ENCODE data around the gene ATP13A1. TPM values are rescaled to one million over a fixed set of nuclear protein-coding genes. Genes with fewer than 3 reads are reported as not detected.

ATP13A1 gene
- total RNA-seq, 2 experiments from 2014 or later, result 58.3 to 122 TPM

- peaks cover 41% of the 10 kb centered on the region for H3K79me2 ChIP-seq (ENCODE audit: insufficient read depth, low read depth, low read length)
- H4K20me1 ChIP-seq (ENCODE audit: insufficient read depth, low read length), result no peaks in the 10 kb centered on the region
- DNase-seq (ENCODE audit: low spot score), result no peak
- intact Hi-C loops (cut with micrococcal nuclease; ENCODE audit: unreplicated experiment), result no loop called here
- H3K27ac ChIP-seq (ENCODE audit: low read depth, low read length, poor library complexity, severe bottlenecking), result no peak overlapping the region
- no peak for TF ChIP-seq EZH2phosphoT487 (IDR thresholded peaks at IDR 0.05; ENCODE audit: borderline replicate concordance, low read depth, low read length)
- TF ChIP-seq CTCF (conservative IDR thresholded peaks at IDR 0.05; ENCODE audit: low read length), result no peak
- peaks cover 54% of the 10 kb centered on the region for H3K9me3 ChIP-seq (ENCODE audit: low read length)
- peaks cover 99% of the 10 kb centered on the region for H3K36me3 ChIP-seq (ENCODE audit: insufficient read depth, low read length)
- TSS peak; percentile 36 for BruUV-seq (replicated peaks)
- CTCF ChIA-PET (ENCODE audit: unreplicated experiment), result no interaction called here
- no peaks in the 10 kb centered on the region for H3K4me1 ChIP-seq (ENCODE audit: insufficient read depth, low read length, poor library complexity, severe bottlenecking)
- H3K9me2 ChIP-seq (ENCODE audit: insufficient read depth, low read length), result no peaks in the 10 kb centered on the region
- H3K4me2 ChIP-seq (ENCODE audit: low read length), result no peak overlapping the region
- H2AFZ ChIP-seq (ENCODE audit: low read length), result no peak overlapping the region
- POLR2A ChIA-PET, result interaction anchor here (0.6 kb wide), 1 partner anchor 16 kb away, joined by 4 read pairs; no protein-coding TSS in a partner anchor
- H3K4me3 ChIP-seq (ENCODE audit: low read depth, low read length, poor library complexity, severe bottlenecking), result no peak overlapping the region
These were observed 15.9 kb upstream of the ATP13A1 start for GRCh38 chr19:19679176-19680073.

DNA sequence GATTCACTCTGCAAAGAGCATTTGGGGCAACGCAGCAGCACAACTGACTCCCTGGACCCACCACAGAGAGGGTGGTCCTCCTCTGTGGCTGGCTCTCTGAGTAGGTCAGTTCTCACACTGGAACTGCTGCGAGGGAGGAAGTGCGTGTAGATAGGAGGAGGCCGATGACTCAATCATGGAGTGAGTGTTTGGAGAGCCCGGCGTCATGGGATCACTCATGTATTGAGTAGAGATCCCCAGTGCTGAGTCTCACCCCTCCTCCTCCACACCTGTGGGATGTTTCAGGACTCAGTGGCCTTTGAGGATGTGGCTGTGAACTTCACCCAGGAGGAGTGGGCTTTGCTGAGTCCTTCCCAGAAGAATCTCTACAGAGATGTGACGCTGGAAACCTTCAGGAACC is 14.1 kb upstream of the ATP13A1 start:
- ChIA-PET POLR2A (no interaction called here), CTCF (ENCODE audit: unreplicated experiment) (no interaction called here)
- Histone ChIP-seq H3K4me3 (ENCODE audit: low read depth, low read length, poor library complexity, severe bottlenecking) (no peak overlapping the region), H3K9me2 (ENCODE audit: insufficient read depth, low read length) (no peaks in the 10 kb centered on the region), H2AFZ (ENCODE audit: low read length) (no peak overlapping the region), H3K36me3 (ENCODE audit: insufficient read depth, low read length) (peaks cover 100% of the 10 kb centered on the region), H3K9me3 (ENCODE audit: low read length) (peaks cover 60% of the 10 kb centered on the region), H3K27ac (ENCODE audit: low read depth, low read length, poor library complexity, severe bottlenecking) (no peak overlapping the region), H3K79me2 (ENCODE audit: insufficient read depth, low read depth, low read length) (peaks cover 57% of the 10 kb centered on the region), H3K4me1 (ENCODE audit: insufficient read depth, low read length, poor library complexity, severe bottlenecking) (no peaks in the 10 kb centered on the region), H3K4me2 (ENCODE audit: low read length) (no peak overlapping the region), H4K20me1 (ENCODE audit: insufficient read depth, low read length) (no peaks in the 10 kb centered on the region)
- TF ChIP-seq EZH2phosphoT487 (IDR thresholded peaks at IDR 0.05; ENCODE audit: borderline replicate concordance, low read depth, low read length) (no peak), CTCF (conservative IDR thresholded peaks at IDR 0.05; ENCODE audit: low read length) (no peak)
- BruUV-seq (replicated peaks), result no TSS peak
- intact Hi-C loops (cut with micrococcal nuclease; ENCODE audit: unreplicated experiment), result no loop called here
- DNase-seq (ENCODE audit: low spot score), result no peak

DNA sequence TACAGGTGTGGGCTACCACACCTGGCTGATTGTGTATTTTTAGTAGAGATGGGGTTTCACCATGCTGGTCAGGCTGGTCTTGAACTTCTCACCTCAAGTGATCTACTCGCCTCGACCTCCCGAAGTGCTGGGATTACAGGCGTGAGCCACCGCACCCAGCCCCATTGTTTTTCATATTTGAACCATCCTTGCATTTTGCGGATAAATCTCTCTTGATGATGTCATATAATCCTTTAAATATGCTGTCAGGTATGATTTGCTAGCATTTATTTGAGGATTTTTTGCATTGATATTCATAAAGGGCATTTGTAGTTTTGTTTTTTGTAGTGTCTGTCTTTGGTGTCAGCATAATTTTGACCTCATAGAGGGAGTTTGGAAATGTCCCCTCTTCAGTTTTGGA is 10.8 kb upstream of the ATP13A1 start:
- BruUV-seq (replicated peaks), result no TSS peak
- Histone ChIP-seq H3K27ac (ENCODE audit: low read depth, low read length, poor library complexity, severe bottlenecking) (no peak overlapping the region), H3K4me1 (ENCODE audit: insufficient read depth, low read length, poor library complexity, severe bottlenecking) (peaks cover 6% of the 10 kb centered on the region), H3K79me2 (ENCODE audit: insufficient read depth, low read depth, low read length) (peaks cover 85% of the 10 kb centered on the region), H3K9me3 (ENCODE audit: low read length) (peaks cover 42% of the 10 kb centered on the region), H2AFZ (ENCODE audit: low read length) (no peak overlapping the region), H3K9me2 (ENCODE audit: insufficient read depth, low read length) (no peaks in the 10 kb centered on the region), H3K4me2 (ENCODE audit: low read length) (no peak overlapping the region), H4K20me1 (ENCODE audit: insufficient read depth, low read length) (peaks cover 7% of the 10 kb centered on the region; the same call in 1 of the 2 replicates), H3K36me3 (ENCODE audit: insufficient read depth, low read length) (peaks cover 98% of the 10 kb centered on the region), H3K4me3 (ENCODE audit: low read depth, low read length, poor library complexity, severe bottlenecking) (no peak overlapping the region)
- CTCF ChIA-PET (ENCODE audit: unreplicated experiment), result no interaction called here
- POLR2A ChIA-PET, result interaction anchor here (0.5 kb wide), 1 partner anchor 186 kb away, joined by 3 read pairs; no protein-coding TSS in a partner anchor
- DNase-seq (ENCODE audit: low spot score), result no peak
- no peak for TF ChIP-seq CTCF (conservative IDR thresholded peaks at IDR 0.05; ENCODE audit: low read length)
- TF ChIP-seq EZH2phosphoT487 (IDR thresholded peaks at IDR 0.05; ENCODE audit: borderline replicate concordance, low read depth, low read length), result no peak
- intact Hi-C loops (cut with micrococcal nuclease; ENCODE audit: unreplicated experiment), result no loop called here
